HG03521 (cell line): Measurements from ENCODE around the gene ULBP3.
A peak's percentile ranks its signal among the peaks of the same experiment; 100 is the strongest.

Source experiments
- ATAC-seq: cut with Tn5 transposase; IDR thresholded peaks from one replicate; pipeline ENCODE4 v1.9.1; 2021; ENCODE audit warnings: mild to moderate bottlenecking, moderate library complexity; ENCODE audit not compliant: unreplicated experiment

ULBP3 gene

DNA sequence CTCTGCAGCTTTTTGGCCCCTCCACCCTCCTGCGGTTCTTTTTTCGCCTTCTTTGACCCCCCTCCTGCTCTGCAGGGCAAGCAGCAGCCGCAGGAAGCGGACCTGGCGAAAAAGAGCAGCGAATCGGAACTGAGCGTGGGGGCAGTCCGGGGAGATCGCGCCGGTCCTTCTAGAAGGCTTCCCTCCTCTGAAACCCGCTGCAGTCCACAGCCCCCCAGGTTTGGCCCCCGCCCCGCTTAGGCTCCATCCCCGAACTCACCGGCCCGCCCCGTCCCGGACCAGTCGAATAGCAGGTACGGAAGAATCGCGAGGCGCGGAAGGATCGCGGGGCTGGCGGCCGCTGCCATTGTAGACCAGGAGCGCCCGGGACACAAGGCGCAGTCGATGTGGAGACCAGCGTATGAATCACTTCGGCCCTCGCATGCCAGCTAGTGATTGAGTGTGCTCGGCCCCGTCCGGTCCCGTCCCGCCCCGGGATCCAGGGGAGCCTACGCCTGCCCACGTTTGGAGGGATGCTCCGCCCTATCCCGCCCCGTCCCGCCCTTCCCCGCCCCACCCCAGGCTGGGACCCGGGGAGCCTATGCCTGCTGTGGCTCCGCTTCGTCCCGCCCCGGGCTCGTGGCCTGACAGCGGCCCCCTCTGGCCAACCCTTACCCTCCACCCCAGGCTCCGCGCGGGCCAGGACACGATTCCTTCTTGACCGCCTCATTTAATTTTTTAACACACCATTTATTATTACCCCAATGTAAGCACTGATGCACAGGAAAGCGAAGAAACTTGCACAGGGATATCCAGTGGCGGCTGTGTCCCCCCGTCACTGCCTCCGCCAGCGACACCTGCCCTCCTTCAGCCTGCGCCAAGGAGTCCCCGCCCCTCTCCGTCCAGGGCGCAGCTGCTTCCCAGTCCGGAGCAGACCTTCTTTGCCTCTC is at the start of gene ULBP3:
Gene ULBP3 (minus strand): TSS at position 402 of the 929 bp plus-strand sequence. CDS start 55 bp downstream, at position 347.
- ATAC-seq: peak; percentile 74

- ATAC-seq: no peak
Measured at GRCh38 chr6:150118627-150119026, 49.7 kb upstream of the ULBP3 start.

DNA sequence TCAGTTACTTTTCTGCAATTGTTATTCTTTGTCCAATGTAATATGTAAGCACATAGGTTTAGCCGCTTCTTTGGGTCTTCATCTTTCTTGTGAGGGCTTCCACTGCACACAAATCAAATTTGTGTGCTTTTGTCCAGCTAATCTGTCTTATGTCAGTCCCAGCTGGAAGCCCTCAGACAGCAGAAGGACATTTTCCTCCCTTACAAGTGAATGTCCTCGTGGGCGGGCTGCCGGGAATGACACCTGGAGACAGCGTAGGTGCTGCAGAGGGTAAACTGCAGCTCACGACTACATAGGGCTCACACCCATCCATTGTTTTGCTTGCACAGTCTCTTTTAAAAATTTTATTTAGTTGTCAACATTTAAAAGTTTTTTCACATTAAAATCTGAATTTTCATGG is 49.3 kb upstream of the ULBP3 start:
- no peak for ATAC-seq

DNA sequence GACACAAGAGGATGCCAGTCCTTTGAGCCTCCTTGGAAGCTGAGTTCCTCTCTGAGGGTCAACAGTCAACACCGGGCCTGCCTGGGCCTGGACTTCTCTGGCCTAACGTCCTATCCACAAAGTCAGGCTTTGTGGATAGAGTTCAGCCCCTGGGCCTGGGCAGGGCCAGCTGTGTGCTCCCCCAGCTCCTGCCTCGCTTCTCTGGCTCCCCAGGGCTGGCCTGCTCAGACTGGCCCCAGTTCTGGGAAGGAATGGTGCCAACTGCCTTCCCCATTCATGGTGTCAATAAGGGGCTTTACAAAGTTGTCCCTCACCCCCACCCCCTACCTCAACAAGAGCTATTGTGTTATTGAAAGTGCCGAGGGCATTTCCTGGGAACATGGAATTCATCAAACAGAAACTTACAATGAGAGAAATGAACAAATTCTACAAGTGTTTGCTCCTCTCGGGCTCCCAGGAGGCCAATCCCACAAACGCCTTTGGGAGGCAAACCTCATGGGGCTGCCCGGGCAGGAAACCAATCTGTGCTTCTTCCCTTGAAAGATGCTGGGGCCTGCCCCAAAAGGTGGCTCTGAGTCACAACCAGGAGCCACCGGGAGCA is 47.4 kb upstream of the ULBP3 start:
- no peak for ATAC-seq

- no peak for ATAC-seq
Measured at GRCh38 chr6:150115769-150116168, 46.8 kb upstream of the ULBP3 start.

DNA sequence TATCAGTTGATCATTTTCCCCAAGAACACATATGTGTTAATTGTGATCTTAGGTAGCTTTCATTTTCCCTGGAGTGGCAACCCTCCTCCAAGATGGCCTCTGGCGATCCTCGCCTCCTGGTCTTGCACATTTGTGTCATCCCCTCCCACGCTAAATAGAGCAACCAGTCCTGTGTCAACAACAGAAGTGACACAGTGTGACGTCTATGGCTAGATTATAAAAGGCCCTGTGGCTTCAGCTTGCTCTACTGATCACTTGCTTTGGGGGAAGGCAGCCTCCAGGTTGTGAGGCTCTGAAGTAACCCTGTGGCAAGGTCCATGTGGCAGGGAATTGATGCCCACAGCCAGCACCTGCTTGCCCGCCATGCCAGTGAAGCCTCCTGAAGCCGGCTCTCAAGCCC is 43.3 kb upstream of the ULBP3 start:
- ATAC-seq: no peak

DNA sequence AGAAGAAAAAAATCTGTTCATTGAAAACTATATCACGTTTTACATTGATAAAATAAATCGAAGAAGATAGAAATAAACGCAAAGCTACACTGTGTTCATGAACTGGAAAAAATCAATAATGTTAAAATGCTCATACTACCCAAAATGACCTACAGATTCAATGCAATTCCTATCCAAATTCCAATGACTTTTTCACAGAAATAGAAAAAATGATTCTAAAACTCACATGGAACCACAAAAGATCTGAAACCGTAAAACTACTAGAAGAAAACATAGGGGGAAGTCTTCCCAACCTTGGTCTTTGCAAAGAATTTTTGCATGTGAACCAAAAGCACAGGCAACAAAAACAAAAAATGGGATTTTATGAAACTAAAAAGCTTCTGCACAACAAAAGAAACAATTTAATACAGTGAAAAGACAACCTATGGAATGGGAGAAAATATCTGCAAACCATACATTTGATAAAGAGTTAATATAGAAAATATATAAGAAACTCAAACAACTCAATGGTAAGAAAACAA is 33.9 kb upstream of the ULBP3 start:
- ATAC-seq: no peak

DNA sequence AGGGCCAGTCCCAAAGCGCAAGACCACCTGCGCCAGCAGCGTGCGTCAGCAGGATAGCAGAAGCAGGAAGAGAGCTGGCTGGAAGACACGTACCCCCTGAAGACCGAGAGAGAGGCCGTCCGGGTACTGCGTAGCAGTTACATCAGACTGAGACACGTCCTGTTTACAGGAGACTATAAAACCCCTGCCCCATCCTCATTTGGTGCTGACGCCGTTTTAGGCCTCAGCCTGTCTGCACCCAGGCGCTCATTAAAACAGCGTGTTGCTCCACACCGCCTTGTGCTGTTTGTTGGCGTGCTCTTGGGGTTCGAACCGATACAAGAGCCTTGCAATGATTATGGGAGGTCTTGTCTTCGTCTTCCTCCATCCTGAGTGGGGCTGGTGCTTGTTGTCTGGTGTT is 31.8 kb upstream of the ULBP3 start:
- ATAC-seq: no peak

- ATAC-seq: no peak
Measured at GRCh38 chr6:150099953-150100352, 31.0 kb upstream of the ULBP3 start.

DNA sequence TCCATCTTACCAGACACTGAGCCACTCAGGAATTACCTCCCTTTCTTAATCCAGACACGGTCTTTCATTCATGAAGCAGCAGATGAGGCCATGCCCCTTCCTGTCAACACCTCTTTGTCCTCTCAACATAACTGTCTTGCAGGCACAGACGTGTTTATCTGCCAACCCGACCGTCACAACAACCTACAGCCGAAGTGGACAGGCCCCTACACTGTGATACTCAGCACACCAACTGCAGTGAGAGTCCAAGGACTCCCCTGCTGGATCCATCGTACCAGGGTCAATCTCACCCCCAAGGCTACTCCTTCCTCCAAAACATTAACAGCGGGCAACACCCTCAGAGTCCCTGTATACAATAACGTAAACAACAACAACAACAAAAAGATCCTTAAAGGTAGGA is 30.6 kb upstream of the ULBP3 start:
- ATAC-seq: no peak

DNA sequence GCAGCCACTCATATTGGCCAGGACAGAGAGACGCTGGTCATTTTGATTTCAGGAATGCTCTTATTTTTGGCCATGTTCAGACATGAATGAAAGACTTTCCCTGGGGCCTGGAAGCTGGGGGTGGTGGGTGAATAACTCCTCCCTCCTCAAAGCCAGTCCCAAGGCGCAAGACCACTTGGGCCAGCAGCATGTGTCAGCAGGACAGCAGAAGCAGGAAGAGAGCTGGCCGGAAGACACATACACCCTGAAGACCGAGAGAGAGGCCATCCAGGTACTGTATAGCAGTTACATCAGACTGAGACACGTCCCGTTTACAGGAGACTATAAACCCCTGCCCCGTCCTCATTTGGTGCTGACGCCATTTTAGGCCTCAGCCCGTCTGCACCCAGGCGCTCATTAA is 29.2 kb upstream of the ULBP3 start:
- no peak for ATAC-seq

DNA sequence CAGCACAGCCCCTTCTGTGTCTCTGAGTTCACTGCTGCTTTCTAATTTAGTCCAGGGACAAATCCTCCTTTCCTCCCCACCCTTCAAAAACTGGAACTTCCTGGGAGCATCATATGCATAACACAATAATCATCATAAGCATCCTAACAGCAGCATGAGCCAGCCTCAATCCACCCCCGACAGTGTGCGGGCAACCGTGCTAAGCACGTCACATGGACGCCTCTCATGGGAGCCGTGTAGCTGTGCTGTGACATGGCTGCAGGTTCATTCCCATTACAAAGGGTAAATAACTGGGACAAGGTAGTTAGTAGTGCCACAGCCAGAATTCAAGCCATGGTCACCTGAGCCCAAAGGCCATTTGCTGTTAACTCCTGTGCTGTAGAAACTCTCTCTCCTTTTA is 24.5 kb upstream of the ULBP3 start:
- ATAC-seq: no peak

GRCh38 chr6:150091476-150091875 is 22.6 kb upstream of the ULBP3 start:
- ATAC-seq: no peak

- no peak for ATAC-seq
Measured at GRCh38 chr6:150090328-150090727, 21.4 kb upstream of the ULBP3 start.

DNA sequence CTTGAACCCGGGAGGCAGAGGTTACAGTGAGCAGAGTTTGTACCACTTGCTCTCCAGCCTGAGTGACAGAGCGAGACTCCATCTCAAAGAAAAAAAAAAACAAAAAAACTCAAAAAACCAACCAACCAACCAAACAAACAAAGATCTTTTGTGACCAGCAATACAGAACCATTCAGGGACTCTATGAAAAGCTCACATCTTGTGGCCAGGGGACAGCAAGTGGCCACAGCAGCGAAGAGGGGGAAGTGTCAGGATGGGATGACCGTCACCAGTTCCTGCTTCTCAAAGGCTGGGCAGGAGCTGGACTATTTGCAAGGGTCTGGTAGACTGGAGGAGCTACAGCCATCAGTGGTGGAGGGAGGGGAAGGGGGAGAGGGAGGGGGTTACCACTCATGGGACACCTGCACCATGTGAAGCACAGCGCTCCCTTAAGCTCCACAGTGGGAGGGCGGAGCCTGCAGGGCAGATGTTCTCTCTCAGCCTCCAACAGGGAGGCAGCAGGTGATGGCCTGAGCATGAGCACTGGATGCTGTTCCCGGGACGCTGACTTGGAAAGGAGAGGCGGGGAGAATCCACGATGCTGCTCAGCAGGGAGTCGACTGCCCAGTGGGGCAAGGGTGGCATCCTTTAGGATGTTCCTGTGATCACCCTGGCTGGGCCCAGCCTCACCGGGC is 19.7 kb upstream of the ULBP3 start:
- no peak for ATAC-seq

DNA sequence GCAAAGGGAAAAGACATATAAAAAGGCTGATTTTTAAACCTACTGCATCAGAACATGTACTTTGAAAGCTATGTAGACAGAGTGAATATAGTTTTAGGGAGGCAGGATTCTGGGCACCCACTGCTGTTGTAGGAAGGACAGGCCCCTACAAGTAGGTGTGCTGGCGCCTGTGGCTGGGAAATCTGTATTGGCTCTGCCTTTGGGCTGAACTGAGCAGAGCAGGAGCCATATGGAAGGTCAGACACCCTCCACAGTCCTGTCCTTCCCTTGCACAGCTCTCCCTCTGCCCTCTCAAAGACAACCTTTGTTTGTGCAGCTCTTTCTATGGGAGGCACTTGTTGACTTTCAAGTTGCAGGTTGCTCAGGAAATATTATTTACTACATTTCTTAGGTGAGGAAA is 18.4 kb upstream of the ULBP3 start:
- ATAC-seq: no peak

DNA sequence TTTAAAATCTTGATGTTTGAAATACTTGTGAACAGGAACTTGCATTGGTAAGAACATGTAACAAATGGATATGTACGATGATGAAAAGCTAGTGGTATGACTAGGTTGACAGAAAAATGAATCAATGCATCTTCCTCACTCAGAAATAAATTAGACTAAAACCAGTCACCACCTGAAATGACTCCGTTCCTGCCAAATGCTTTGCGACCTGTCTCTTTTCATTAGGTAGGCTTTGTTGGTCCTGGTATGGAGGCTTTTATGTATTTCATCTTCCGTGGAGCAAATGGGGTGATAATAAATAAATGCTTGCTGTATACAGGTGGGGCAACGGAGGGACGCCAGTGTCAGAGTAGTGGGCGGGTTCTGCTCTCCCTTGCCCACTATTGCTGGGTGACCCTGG is 17.1 kb upstream of the ULBP3 start:
- ATAC-seq: no peak

GRCh38 chr6:150084426-150084825 is 15.5 kb upstream of the ULBP3 start:
- ATAC-seq: no peak

DNA sequence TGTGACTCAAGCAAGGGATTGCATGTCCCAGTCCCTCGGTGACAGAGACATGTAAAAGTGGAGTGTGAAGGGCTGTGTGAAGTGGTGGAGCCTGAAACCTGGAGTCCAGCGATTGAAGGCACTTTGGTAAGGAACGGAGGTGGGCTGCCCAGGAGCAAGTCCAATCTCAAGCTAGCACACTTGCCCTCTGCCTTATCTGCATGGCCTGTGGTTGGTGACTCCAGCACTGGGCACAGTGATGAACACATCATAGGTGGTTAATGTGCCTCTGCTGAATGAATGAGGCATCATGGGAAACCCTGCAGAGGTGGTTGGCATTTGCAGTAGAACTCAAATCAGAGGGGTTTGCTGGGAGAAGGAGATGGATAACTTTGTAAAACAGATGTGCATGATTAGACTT is 14.9 kb upstream of the ULBP3 start:
- ATAC-seq: no peak

DNA sequence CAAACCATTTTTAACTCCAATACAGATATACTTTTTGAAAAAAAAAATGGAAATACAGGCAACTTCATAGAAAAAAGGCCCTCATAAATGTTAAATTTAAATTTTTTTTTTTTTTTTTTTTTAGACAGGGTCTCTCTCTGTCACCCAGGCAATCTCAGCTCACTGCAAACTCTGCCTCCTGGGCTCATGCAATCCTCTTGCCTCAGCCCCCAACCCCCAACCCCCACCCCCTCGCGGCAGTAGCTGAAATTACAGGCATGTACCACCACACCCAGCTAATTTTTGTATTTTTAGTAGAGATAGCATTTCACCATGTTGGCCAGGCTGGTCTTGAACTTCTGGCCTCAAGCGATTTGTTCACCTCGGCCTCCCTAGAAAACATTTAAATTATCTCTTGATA is 12.8 kb upstream of the ULBP3 start:
- ATAC-seq: no peak

GRCh38 chr6:150079604-150080003 is 10.7 kb upstream of the ULBP3 start:
- ATAC-seq: no peak

DNA sequence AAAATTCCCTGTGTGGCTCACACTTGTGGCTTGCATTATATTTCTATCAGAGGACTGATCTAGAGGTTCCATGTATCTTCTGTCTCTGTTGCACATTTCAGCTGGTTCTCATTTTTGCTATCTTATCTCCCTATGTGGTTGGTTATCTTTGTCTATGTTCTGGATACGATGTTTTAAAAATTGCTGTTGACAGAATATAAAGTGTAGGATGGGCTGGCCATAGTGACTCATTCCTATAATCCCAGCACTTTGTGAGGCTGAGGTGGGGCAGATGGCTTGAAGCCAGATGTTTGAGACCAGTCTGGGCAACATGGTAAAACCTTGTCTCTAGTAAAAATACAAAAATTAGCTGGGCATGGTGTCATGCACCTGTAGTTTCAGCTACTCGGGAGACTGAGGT is 9.9 kb upstream of the ULBP3 start:
- no peak for ATAC-seq
